Prostate gland (tissue), 2 donors: ENCODE measurements around the gene ZMAT5. TPM values are rescaled to one million over a fixed set of nuclear protein-coding genes. Genes with fewer than 3 reads are reported as not detected.
A peak's percentile ranks its signal among the peaks of the same experiment; 100 is the strongest.

Source experiments
- DNase-seq: peaks from one replicate; pipeline ENCODE4 v3.0.0-alpha.2; 2019; ENCODE audit warnings: low spot score
- H3K27ac ChIP-seq, 2 donors: fragments of 200-600 bp; sonication (generic); 2 replicates each; pipeline ENCODE4 v1.5.1; 2017 to 2019
- H3K27me3 ChIP-seq: fragments of 200-600 bp; sonication (generic); replicated peaks from 2 replicates; pipeline ENCODE4 v1.5.1; 2019; ENCODE audit not compliant: insufficient read depth
- H3K36me3 ChIP-seq, 2 donors: fragments of 200-600 bp; sonication (generic); 1 replicate in 1 of 2; 2 replicates in 1 of 2; pipeline versions ENCODE4 v1.5.1 to v1.8.1; 2017 to 2019
- H3K4me1 ChIP-seq: fragments of 200-600 bp; sonication (generic); replicated peaks from 2 replicates; pipeline ENCODE4 v1.5.1; 2019
- H3K4me3 ChIP-seq, 2 donors: fragments of 200-600 bp; sonication (generic); 2 replicates each; pipeline ENCODE4 v1.5.1; 2017 to 2019
- H3K9me3 ChIP-seq: fragments of 200-600 bp; sonication (generic); 2 replicates; pipeline ENCODE4 v1.5.1; 2017
- POLR2A ChIP-seq: fragments of 450-650 bp; IDR thresholded peaks from one replicate; pipeline ENCODE4 v1.6.1; 2016; ENCODE audit warnings: antibody characterized with exemption, mild to moderate bottlenecking
- POLR2AphosphoS5 ChIP-seq: sonication (generic); formaldehyde crosslinking; IDR thresholded peaks from one replicate; pipeline ENCODE4 v1.6.1; 2017; ENCODE audit warnings: antibody characterized with exemption
- WGBS: methylation state at CpG from one replicate; pipeline ENCODE4 v1.1.5; 2018; 5-methylcytosine and 5-hydroxymethylcytosine counted together
- intact Hi-C: fragments of 100-400 bp; cut with DNase I; formaldehyde crosslinking; loops from one replicate; pipeline ENCODE4 v1.14.2; 2022
- total RNA-seq, 2 donors: library from RNA; depleted of rRNA; stranded (reverse); fragments of >200 nt; gene quantifications; one replicate each; pipeline ENCODE4 v1.1.0, GENCODE V29; 2016
- TF ChIP-seq, protein P1 (sequence below), 4 experiments: fragments of 200-600 bp in 2 of 4; fragments of 450-650 bp in 2 of 4; sonication (generic) in 2 of 4; IDR thresholded peaks; 1 replicate in 3 of 4; 2 replicates in 1 of 4; pipeline ENCODE4 v1.5.1; 2016 to 2019; ENCODE audit warnings: antibody characterized with exemption in 4 of 4, mild to moderate bottlenecking in 2 of 4, moderate library complexity in 2 of 4

Gene ZMAT5
- total RNA-seq, 2 donors from 2014 or later = 32.9 to 33.5 TPM

DNA sequence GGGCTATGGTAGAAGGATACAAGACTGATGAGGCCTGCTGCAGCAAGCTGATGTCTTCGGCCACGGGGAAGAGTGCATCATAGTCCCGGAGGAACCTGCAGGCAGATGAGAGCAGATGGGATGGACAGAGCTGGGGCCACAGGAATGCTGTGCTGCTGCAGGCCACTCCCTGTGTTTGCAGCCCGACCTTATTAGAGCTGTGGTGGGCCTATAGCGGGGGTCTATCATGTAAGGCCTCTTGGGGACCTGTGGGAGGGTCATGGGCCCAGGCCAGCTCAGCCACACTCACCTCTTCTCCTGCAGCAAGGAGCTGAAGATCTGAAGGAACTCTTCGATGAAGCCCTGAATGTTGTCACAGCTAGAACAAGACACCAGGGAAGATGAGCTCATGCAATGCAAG lies 39.4 kb upstream of the ZMAT5 start:
- Histone ChIP-seq H3K9me3 (no peaks in the 10 kb centered on the region), H3K36me3 (peaks cover 4 to 5% of the 10 kb centered on the region in 2 donors), H3K27me3 (no peaks in the 10 kb centered on the region), H3K4me3 (no peak overlapping the region), H3K27ac (no peak overlapping the region), H3K4me1 (peaks cover 11% of the 10 kb centered on the region)
- DNase-seq = no peak
- TF ChIP-seq POLR2A (no peak), POLR2AphosphoS5 (no peak)
- TF ChIP-seq, protein P1, sequence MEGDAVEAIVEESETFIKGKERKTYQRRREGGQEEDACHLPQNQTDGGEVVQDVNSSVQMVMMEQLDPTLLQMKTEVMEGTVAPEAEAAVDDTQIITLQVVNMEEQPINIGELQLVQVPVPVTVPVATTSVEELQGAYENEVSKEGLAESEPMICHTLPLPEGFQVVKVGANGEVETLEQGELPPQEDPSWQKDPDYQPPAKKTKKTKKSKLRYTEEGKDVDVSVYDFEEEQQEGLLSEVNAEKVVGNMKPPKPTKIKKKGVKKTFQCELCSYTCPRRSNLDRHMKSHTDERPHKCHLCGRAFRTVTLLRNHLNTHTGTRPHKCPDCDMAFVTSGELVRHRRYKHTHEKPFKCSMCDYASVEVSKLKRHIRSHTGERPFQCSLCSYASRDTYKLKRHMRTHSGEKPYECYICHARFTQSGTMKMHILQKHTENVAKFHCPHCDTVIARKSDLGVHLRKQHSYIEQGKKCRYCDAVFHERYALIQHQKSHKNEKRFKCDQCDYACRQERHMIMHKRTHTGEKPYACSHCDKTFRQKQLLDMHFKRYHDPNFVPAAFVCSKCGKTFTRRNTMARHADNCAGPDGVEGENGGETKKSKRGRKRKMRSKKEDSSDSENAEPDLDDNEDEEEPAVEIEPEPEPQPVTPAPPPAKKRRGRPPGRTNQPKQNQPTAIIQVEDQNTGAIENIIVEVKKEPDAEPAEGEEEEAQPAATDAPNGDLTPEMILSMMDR (IDR thresholded peaks at IDR 0.05) = no peak
- intact Hi-C loops = no loop called here
- WGBS = 89% methylated on average over 6 of the region's 6 CpGs

DNA sequence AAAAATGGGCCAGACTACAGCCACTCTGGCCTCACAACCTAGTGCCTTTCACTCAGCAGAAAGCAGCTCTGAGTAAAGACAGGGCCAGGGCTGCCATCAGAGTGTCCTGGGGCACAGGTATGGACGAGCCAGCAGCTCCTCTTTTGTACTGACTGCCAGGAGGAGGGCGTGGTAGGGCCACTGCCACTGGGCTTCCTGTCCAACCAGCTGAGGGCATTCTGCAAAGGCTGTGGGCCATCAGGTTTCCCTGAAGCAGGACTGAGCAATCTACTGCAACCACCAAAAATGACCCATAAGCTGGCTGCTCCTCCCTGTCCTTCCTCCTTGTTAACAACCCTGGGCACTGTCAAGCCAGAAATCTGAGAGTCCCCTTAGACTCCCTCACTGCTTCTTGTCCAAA lies 38.2 kb upstream of the ZMAT5 start:
- Histone ChIP-seq H3K4me1 (peaks cover 7% of the 10 kb centered on the region), H3K4me3 (no peak overlapping the region), H3K27ac (no peak overlapping the region), H3K36me3 (peaks cover 4 to 5% of the 10 kb centered on the region in 2 donors), H3K27me3 (no peaks in the 10 kb centered on the region), H3K9me3 (no peaks in the 10 kb centered on the region)
- TF ChIP-seq POLR2AphosphoS5 (no peak), POLR2A (no peak)
- TF ChIP-seq, protein P1 (IDR thresholded peaks at IDR 0.05) = no peak
- 53% methylated on average over 2 of the region's 2 CpGs for WGBS
- intact Hi-C loops = no loop called here
- DNase-seq = no peak

DNA sequence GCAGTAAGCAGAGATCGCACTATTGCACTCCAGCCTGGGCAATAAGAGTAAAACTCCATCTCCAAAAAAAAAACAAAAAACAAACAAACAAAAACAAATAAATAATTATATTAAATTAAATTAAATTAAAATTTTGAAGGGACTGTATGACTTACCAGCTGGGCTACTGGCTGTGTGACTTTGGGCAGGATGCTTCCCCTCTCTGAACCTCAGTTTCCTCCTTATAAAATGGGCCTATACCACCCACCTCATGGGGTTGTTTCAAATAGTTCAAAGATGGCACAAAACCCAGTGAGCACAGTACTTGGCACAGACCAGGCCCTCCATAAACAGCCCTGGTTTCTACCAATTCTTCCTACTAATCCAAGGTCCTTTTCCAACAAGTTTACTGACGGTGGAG lies 36.4 kb upstream of the ZMAT5 start:
- intact Hi-C loops = no loop called here
- WGBS = 97% methylated on average over 2 of the region's 2 CpGs
- Histone ChIP-seq H3K4me3 (no peak overlapping the region), H3K27me3 (no peaks in the 10 kb centered on the region), H3K9me3 (no peaks in the 10 kb centered on the region), H3K36me3 (peaks cover 4 to 5% of the 10 kb centered on the region in 2 donors), H3K27ac (no peak overlapping the region), H3K4me1 (peaks cover 20% of the 10 kb centered on the region)
- TF ChIP-seq, protein P1 (IDR thresholded peaks at IDR 0.05) = no peak
- no peak for TF ChIP-seq POLR2AphosphoS5
- no peak for TF ChIP-seq POLR2A
- DNase-seq = no peak

DNA sequence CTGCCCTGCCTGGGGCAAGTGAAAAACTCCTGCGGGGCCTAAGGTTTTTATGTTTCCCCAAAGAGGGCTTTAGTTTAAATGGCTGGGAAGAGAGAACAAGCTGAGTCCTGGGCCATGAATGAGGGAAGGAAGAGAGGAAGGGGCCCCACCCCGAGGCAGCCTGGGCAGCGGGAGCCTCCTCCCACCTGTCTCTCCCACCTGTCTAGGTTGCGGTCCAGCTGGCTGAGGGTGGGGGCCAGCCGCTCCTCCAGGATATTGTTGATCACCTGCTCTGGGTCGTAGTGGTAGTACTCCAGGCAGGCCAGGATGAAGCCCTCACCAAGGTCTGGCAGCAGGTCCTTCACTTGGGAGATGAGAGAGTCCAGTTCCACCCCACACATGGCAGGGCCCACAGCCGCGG lies 35.0 kb upstream of the ZMAT5 start:
- WGBS = 80% methylated on average over 8 of the region's 8 CpGs
- Histone ChIP-seq H3K36me3 (peaks cover 4 to 5% of the 10 kb centered on the region in 2 donors), H3K9me3 (no peaks in the 10 kb centered on the region), H3K27ac (peak overlapping the region; percentile 39 to 82), H3K4me3 (no peak overlapping the region), H3K27me3 (no peaks in the 10 kb centered on the region), H3K4me1 (peaks cover 26% of the 10 kb centered on the region)
- DNase-seq = no peak
- TF ChIP-seq POLR2A = no peak
- TF ChIP-seq, protein P1 (IDR thresholded peaks at IDR 0.05) = no peak
- TF ChIP-seq POLR2AphosphoS5 = no peak
- intact Hi-C loops = no loop called here

DNA sequence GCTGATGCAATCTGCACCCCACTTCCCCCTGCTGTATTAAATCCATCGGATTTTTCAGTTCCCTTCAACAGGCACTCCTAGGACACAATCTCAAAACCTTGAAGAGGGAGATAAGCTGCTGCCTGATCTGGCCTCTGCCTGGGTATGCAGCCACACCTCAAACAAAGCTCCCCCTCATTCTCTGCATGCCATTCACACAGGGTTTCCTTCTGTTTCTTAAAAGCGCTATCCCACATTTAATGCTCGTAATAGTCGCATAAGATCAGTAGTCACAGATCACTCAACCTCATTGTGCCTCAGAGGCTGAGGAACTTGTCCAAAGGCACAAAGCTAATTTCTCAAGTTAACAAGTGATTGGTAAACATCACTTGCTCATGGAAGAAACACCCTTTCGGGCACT lies 34.3 kb upstream of the ZMAT5 start:
- DNase-seq = no peak
- peaks cover 31% of the 10 kb centered on the region for H3K4me1 ChIP-seq
- no peak overlapping the region for H3K4me3 ChIP-seq
- WGBS = 59% methylated on average over 5 of the region's 5 CpGs
- intact Hi-C loops = no loop called here
- H3K9me3 ChIP-seq = no peaks in the 10 kb centered on the region
- no peaks in the 10 kb centered on the region for H3K27me3 ChIP-seq
- H3K27ac ChIP-seq = peak overlapping the region; percentile 39 to 82
- peaks cover 4 to 5% of the 10 kb centered on the region in 2 donors for H3K36me3 ChIP-seq
- TF ChIP-seq, protein P1 (IDR thresholded peaks at IDR 0.05) = no peak
- peak; percentile 8 for TF ChIP-seq POLR2AphosphoS5
